ENCODE results near the gene EEF2. TPM values are rescaled to one million over a fixed set of nuclear protein-coding genes. Genes with fewer than 3 reads are reported as not detected.
A peak's percentile ranks its signal among the peaks of the same experiment; 100 is the strongest.

EEF2 gene
- total RNA-seq, 1 experiment from 2014 or later: 3,615 TPM

- H3K36me3 Mint-ChIP-seq (ENCODE audit: insufficient read depth in 1 of 3, low read depth in 3 of 3): peaks cover 11 to 39% (median 28%) of the 10 kb centered on the region in 3 experiments; a peak in 6 of 7 replicates
- Histone ChIP-seq H3T11ph (ENCODE audit: low read length) (no peak overlapping the region), H4K20me1 (ENCODE audit: control insufficient read depth, insufficient read depth, insufficient read length) (no peaks in the 10 kb centered on the region), H2BK15ac (ENCODE audit: low read depth, low read length) (no peak overlapping the region), H3K79me1 (ENCODE audit: insufficient read depth, low read depth, low read length, poor library complexity, severe bottlenecking) (peaks cover 17% of the 10 kb centered on the region), H3K23ac (ENCODE audit: insufficient read length, low read depth, low read length) (no peak overlapping the region), H3K18ac (ENCODE audit: insufficient read length, low read depth, low read length) (no peak overlapping the region), H2BK12ac (ENCODE audit: insufficient read length, low read depth, low read length) (no peak overlapping the region), H2BK120ac (ENCODE audit: low read depth, low read length, poor library complexity, severe bottlenecking) (no peak overlapping the region), H3K4me2 (ENCODE audit: insufficient read depth, insufficient read length, low read length) (no peak overlapping the region), H3K9ac (ENCODE audit: extremely low read depth, insufficient read length, low read length) (no peak overlapping the region), H2BK5ac (ENCODE audit: insufficient read length, low read length) (no peak overlapping the region), H3K27me3 (ENCODE audit: insufficient read depth, low read length) (no peaks in the 10 kb centered on the region), H3K9me3 (ENCODE audit: control insufficient read depth, low read depth, low read length) (no peaks in the 10 kb centered on the region), H2BK20ac (ENCODE audit: low read depth, low read length, poor library complexity, severe bottlenecking) (no peak overlapping the region), H4K91ac (ENCODE audit: insufficient read length, low read depth, low read length) (no peak overlapping the region), H3K56ac (ENCODE audit: insufficient read length, low read depth, low read length) (no peak overlapping the region), H2AFZ (ENCODE audit: low read length) (no peak overlapping the region), H3K4me1 (ENCODE audit: insufficient read depth, low read length) (no peaks in the 10 kb centered on the region), H3K14ac (ENCODE audit: insufficient read depth, low read length) (no peak overlapping the region), H3K4ac (ENCODE audit: low read depth, low read length) (no peak overlapping the region), H3K23me2 (ENCODE audit: insufficient read length, low read depth, low read length, poor library complexity, severe bottlenecking) (no peaks in the 10 kb centered on the region), H2AK5ac (ENCODE audit: insufficient read length, low read length) (no peak overlapping the region), H3K79me2 (ENCODE audit: insufficient read depth, low read length) (peaks cover 14% of the 10 kb centered on the region; the same call in 1 of the 2 replicates), H3K27ac (ENCODE audit: insufficient read length, low read depth, low read length) (no peak overlapping the region), H4K5ac (ENCODE audit: insufficient read length, low read depth, low read length) (no peak overlapping the region), H4K8ac (replicated peaks; ENCODE audit: insufficient read length, low read depth, low read length) (no peak overlapping the region)
- no peak for DNase-seq
- TF ChIP-seq, protein P1, sequence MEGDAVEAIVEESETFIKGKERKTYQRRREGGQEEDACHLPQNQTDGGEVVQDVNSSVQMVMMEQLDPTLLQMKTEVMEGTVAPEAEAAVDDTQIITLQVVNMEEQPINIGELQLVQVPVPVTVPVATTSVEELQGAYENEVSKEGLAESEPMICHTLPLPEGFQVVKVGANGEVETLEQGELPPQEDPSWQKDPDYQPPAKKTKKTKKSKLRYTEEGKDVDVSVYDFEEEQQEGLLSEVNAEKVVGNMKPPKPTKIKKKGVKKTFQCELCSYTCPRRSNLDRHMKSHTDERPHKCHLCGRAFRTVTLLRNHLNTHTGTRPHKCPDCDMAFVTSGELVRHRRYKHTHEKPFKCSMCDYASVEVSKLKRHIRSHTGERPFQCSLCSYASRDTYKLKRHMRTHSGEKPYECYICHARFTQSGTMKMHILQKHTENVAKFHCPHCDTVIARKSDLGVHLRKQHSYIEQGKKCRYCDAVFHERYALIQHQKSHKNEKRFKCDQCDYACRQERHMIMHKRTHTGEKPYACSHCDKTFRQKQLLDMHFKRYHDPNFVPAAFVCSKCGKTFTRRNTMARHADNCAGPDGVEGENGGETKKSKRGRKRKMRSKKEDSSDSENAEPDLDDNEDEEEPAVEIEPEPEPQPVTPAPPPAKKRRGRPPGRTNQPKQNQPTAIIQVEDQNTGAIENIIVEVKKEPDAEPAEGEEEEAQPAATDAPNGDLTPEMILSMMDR (conservative IDR thresholded peaks at IDR 0.05): no peak
- peak overlapping the region in 1 of 3 experiments; percentile 61; a peak in 1 of 7 replicates for H3K27ac Mint-ChIP-seq
- H3K9me3 Mint-ChIP-seq: no peaks in the 10 kb centered on the region
- H3K27me3 Mint-ChIP-seq (ENCODE audit: low read depth): no peaks in the 10 kb centered on the region
- H3K4me1 Mint-ChIP-seq: peaks cover 6 to 18% of the 10 kb centered on the region in 2 experiments
- H3K4me3 Mint-ChIP-seq: no peak overlapping the region
- no CpG with 5 or more reads among the region's 20 CpGs for WGBS (ENCODE audit: extremely low coverage, insufficient read length, low lambda C conversion rate)
Measured at GRCh38 chr19:4013886-4014540, 28.8 kb upstream of the EEF2 start.

Data from H9 (cell line).